Astrocyte (in vitro differentiated cells and primary cell): ENCODE measurements around the gene TSC1.

Experiments
- EZH2 ChIP-seq: IDR thresholded peaks from 2 replicates; pipeline ENCODE4 v1.6.1; 2012; ENCODE audit warnings: mild to moderate bottlenecking, low read length, inconsistent platforms; ENCODE audit not compliant: insufficient read depth
- TF ChIP-seq, protein P1 (sequence below): IDR thresholded peaks from 2 replicates; pipeline ENCODE4 v1.5.1; 2011; ENCODE audit warnings: low read depth, mild to moderate bottlenecking, inconsistent platforms, low read length, moderate library complexity; ENCODE audit not compliant: insufficient read depth

DNA sequence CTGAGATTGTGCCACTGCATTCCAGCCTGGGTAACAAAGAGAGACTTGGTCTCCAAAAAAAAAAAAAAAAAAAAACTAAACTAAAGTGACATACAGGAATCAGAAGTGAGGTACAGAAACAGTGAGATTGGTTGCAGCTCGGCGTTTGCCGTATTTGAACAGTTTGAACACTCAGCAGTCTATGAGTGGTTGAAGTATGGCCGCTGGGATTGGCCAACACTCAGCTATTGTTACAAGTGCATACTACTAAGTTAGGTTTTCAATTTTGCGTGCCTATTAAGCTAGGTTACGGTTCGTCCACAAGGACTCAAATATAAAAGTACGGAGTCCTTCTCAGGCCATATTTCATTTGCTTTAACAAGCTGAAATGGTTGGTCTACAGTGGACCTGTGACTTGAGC, 3.3 kb upstream of the TSC1 start:
- TF ChIP-seq, protein P1, sequence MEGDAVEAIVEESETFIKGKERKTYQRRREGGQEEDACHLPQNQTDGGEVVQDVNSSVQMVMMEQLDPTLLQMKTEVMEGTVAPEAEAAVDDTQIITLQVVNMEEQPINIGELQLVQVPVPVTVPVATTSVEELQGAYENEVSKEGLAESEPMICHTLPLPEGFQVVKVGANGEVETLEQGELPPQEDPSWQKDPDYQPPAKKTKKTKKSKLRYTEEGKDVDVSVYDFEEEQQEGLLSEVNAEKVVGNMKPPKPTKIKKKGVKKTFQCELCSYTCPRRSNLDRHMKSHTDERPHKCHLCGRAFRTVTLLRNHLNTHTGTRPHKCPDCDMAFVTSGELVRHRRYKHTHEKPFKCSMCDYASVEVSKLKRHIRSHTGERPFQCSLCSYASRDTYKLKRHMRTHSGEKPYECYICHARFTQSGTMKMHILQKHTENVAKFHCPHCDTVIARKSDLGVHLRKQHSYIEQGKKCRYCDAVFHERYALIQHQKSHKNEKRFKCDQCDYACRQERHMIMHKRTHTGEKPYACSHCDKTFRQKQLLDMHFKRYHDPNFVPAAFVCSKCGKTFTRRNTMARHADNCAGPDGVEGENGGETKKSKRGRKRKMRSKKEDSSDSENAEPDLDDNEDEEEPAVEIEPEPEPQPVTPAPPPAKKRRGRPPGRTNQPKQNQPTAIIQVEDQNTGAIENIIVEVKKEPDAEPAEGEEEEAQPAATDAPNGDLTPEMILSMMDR: no peak
- TF ChIP-seq EZH2: no peak
